ENCODE results near the gene USP7.

GRCh38 chr16:8953064-8953463 is 10.6 kb downstream of the USP7 start:
- TF ChIP-seq CTCF (optimal IDR thresholded peaks at IDR 0.05 in 1 of 3, IDR thresholded peaks at IDR 0.05 in 1 of 3, conservative IDR thresholded peaks at IDR 0.05 in 1 of 3; ENCODE audit: extremely low read depth in 1 of 3, insufficient read depth in 2 of 3, low read length in 3 of 3) (no peak), EZH2 (IDR thresholded peaks at IDR 0.05; ENCODE audit: low read length) (no peak)
